Measurements from ENCODE around the gene NAT16. TPM values are rescaled to one million over a fixed set of nuclear protein-coding genes. Genes with fewer than 3 reads are reported as not detected.

NAT16 gene
- total and polyA plus RNA-seq, 9 of the 15 experiments (the other 6 are each of a cell fraction or from before 2014, with no cell fraction given), result 0.04 TPM; not detected in 8

- Histone ChIP-seq H3K4me3 (peak overlapping the region; percentile 67), H3K9me3 (replicated peaks; ENCODE audit: control insufficient read depth, insufficient read depth, low read depth, low read length) (no peaks in the 10 kb centered on the region), H3K27ac (ENCODE audit: extremely low read depth, low read depth, low read length) (peak overlapping the region; percentile 95), H3K36me3 (ENCODE audit: control insufficient read depth, insufficient read depth, low read length) (peaks cover 44% of the 10 kb centered on the region; the same call in 2 of the 3 replicates), H3K4me2 (ENCODE audit: insufficient read depth, low read length) (peak overlapping the region; percentile 96), H2AFZ (ENCODE audit: low read depth, low read length) (peak overlapping the region; percentile 97), H3K9ac (ENCODE audit: insufficient read depth in 1 of 2, low read depth in 2 of 2, low read length in 2 of 2) (peak overlapping the region; percentile 88 to 92), H3K27me3 (ENCODE audit: control insufficient read depth in 2 of 2, insufficient read depth in 2 of 2, low read length in 2 of 2) (no peaks in the 10 kb centered on the region), H4K20me1 (replicated peaks; ENCODE audit: control insufficient read depth, insufficient read depth, low read length) (no peaks in the 10 kb centered on the region), H3K79me2 (ENCODE audit: control insufficient read depth, insufficient read depth, low read length) (peaks cover 40% of the 10 kb centered on the region), H3K4me1 (replicated peaks in 1 of 2; ENCODE audit: control insufficient read depth in 2 of 2, insufficient read depth in 2 of 2, low read length in 2 of 2) (peaks cover 22 to 42% of the 10 kb centered on the region in 2 experiments), H3K9me1 (ENCODE audit: control insufficient read depth, insufficient read depth, low read length) (no peaks in the 10 kb centered on the region)
- peak; percentile 7 for ATAC-seq
- CTCF ChIA-PET (ENCODE audit: low intra/inter-chr PET ratio), result interaction anchor here (0.9 kb wide), 1 partner anchor 27 kb away, joined by 3 read pairs; no protein-coding TSS in a partner anchor
- 69% methylated on average over 29 of the region's 31 CpGs for WGBS (ENCODE audit: insufficient coverage, low coverage, missing lambda C conversion rate)
- peak in 1 of 4 experiments; percentile 45 for DNase-seq (ENCODE audit: extremely low read depth in 1 of 4, low spot score in 3 of 4)
- in situ Hi-C loops (cut with MboI), result no loop called here
- intact Hi-C loops (cut with micrococcal nuclease), result no loop called here
- POLR2A ChIA-PET, result interaction anchor here (0.8 to 2.4 kb wide), 6 partner anchors 12 to 24 kb away, joined by 3 to 8 read pairs (median 4); no protein-coding TSS in a partner anchor
- peak; percentile 23 for FAIRE-seq
- BruUV-seq (replicated peaks), result TSS peak; percentile 65
- TF ChIP-seq ETS1 (conservative IDR thresholded peaks at IDR 0.05; ENCODE audit: control insufficient read depth, low read depth, low read length), result 0 out of 2 replicates have a peak, but pooled peaks have one; percentile 50
- TF ChIP-seq DNMT1 (IDR thresholded peaks at IDR 0.05), result no peak
- TF ChIP-seq ZNF316 (IDR thresholded peaks at IDR 0.05), result peak; percentile 58
- TF ChIP-seq SP1 (CRISPR knock-in tag; IDR thresholded peaks at IDR 0.05), result peak; percentile 49; the same call in 1 of the 2 replicates
- TF ChIP-seq NR2C2 (CRISPR knock-in tag; IDR thresholded peaks at IDR 0.05), result 0 out of 2 replicates have a peak, but pooled peaks have one; percentile 27
- no peak for TF ChIP-seq NR2C2 (tag; IDR thresholded peaks at IDR 0.05)
- TF ChIP-seq STAG1 (CRISPR knock-in tag; IDR thresholded peaks at IDR 0.05; ENCODE audit: borderline replicate concordance), result no peak
- TF ChIP-seq MEF2D (tag; conservative IDR thresholded peaks at IDR 0.05; ENCODE audit: low read depth), result no peak
- TF ChIP-seq RB1 (IDR thresholded peaks at IDR 0.05; ENCODE audit: low read depth), result no peak
- TF ChIP-seq USF2 (CRISPR knock-in tag; IDR thresholded peaks at IDR 0.05), result peak; percentile 20; the same call in 1 of the 2 replicates
- TF ChIP-seq BHLHE40 (IDR thresholded peaks at IDR 0.05; ENCODE audit: low read length), result peak; percentile 92
- 0 out of 2 replicates have a peak, but pooled peaks have one; percentile 23 for TF ChIP-seq ELF4 (CRISPR knock-in tag; IDR thresholded peaks at IDR 0.05)
- peak; percentile 32; the same call in 1 of the 2 replicates for TF ChIP-seq C11orf30 (IDR thresholded peaks at IDR 0.05; ENCODE audit: low read depth)
- TF ChIP-seq, protein P1, sequence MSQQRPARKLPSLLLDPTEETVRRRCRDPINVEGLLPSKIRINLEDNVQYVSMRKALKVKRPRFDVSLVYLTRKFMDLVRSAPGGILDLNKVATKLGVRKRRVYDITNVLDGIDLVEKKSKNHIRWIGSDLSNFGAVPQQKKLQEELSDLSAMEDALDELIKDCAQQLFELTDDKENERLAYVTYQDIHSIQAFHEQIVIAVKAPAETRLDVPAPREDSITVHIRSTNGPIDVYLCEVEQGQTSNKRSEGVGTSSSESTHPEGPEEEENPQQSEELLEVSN (IDR thresholded peaks at IDR 0.05; ENCODE audit: borderline replicate concordance in 1 of 2, extremely low read depth in 1 of 2, insufficient read depth in 1 of 2, insufficient read length in 1 of 2, low read depth in 1 of 2, low read length in 1 of 2, poor library complexity in 1 of 2, severe bottlenecking in 1 of 2), result peak; percentile 82 to 94
- no peak for TF ChIP-seq MECOM (CRISPR knock-in tag; IDR thresholded peaks at IDR 0.05)
- peak; percentile 16 for TF ChIP-seq TBP (optimal IDR thresholded peaks at IDR 0.05; ENCODE audit: low read depth, low read length)
- no peak for TF ChIP-seq ARID3B (CRISPR knock-in tag; IDR thresholded peaks at IDR 0.05; ENCODE audit: borderline replicate concordance)
These were observed 36.1 kb upstream of the NAT16 start for GRCh38 chr7:101216001-101216859.
